NCI-H345 (cell line): ENCODE data around the gene ZNF546.

Source experiments
- DNase-seq: peaks from one replicate; lab custom pipeline; 2025; lab: John Stamatoyannopoulos, UW

ZNF546 gene

DNA sequence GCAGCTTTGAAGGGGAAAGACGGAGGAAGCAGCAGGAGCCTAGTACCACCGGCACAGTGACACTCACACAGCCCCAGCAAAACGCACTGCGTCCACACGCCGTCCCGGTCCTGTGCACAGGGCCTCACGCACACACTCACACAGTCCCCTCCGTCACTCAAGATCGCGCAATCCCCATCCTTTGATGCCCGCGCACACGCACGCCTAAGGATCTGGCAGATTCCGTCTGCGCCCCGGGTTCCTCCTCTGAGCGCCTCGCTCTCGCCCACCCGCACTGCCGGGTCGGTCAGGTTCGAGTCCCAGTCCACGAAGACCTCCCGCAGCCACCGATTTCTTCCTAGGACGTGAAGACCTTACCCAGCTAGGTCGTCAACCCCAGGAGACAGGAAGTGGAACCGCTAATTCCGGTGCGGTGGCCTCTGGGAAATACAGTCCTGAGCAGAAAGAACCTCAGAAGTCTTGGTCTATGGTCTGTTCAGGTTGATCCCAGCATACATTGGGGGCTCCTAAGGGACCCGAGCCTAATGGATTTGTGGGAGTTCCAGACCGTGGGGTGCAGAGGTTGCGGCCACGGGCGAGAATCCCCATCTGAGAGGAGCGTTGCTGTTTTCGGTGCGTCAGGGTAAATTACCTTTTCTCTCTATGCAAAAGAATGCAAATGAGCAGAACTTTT lies 59.1 kb downstream of the ZNF546 start, which contains the start of gene ZNF780B:
Gene ZNF780B (minus strand): TSS at position 400 of the 673 bp plus-strand sequence. CDS start 5,899 bp downstream, outside the sequence.
- DNase-seq, result peak; percentile 88

GRCh38 chr19:40056505-40056904 lies 59.6 kb downstream of the ZNF546 start:
- DNase-seq, result no peak

DNA sequence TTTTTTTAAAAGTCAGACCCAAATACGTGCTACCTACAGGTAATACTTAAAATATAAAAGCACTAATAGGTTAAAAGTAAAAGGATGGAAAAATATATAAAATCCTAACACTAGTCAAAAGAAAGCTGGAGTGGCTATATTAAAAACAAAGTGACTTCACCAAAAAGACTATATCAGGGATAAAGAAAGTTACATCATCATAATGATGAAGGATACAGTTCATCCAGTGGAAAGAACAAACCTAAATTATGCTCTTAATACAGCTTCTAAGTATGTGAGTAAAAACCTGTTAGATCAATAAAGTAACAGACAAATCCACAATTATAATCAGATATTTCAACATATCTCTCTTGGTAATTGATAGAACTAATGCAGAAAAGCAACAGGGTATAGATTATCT lies 60.3 kb downstream of the ZNF546 start:
- DNase-seq, result no peak

DNA sequence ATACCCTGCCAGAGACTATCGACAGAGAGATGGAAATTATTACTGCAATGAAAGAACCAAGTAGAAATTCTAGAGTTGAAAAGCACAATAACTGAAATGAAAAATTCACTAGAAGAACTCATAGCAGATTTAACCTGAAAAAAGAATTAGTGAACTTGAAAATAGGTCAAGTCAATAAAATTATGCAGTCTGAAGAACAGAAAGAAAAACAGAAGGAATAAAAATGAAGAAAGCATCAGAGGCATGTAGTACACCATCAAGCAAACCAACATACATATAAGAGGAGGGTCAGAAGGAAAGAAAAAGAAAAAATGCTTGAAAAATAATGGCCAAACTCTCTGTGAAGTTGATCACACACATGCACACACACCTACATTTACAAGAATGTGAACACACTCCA lies 62.8 kb downstream of the ZNF546 start:
- no peak for DNase-seq

DNA sequence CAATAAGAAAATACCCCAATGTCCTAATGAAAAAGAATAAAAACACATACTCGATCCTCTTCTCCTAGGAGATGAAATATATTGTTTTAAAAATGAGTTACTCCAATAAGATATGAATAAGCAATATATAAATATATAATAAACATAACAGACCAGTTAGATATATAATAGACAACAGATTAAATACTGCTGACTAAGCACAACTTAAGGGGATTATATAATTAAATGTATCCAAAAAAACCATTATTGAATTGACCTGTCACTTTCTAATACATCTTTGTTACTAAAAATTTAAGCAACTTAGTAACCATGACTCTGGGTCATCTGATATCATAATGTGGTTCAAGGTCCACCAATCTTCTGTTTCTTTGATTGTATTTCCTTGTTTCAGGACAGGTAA lies 73.2 kb downstream of the ZNF546 start:
- DNase-seq, result no peak
